OCI-LY3 (cell line): ENCODE measurements around the gene NCKAP5.

Experiments used
- H2AFZ ChIP-seq: fragments of 200-600, 300-600 bp; shearing (Covaris generic); 2 replicates; pipeline ENCODE4 v1.6.0; 2014; ENCODE audit warnings: antibody characterized with exemption, low read depth, low read length
- H3K27ac ChIP-seq: fragments of 200-600, 300-600 bp; sonication (generic); 2 replicates; pipeline ENCODE4 v1.5.1; 2014; ENCODE audit warnings: mild to moderate bottlenecking, low read length, moderate library complexity, mixed read lengths
- H3K27me3 ChIP-seq: fragments of 200-600, 300-600 bp; sonication (generic); 2 replicates; pipeline ENCODE4 v1.6.1; 2014; ENCODE audit warnings: low read depth, low read length, mixed read lengths
- H3K36me3 ChIP-seq: fragments of 200-600, 300-600 bp; sonication (generic); replicated peaks from 2 replicates; pipeline ENCODE3; 2014; ENCODE audit warnings: low read depth, low read length, mixed read lengths
- H3K4me1 ChIP-seq: fragments of 300-600, 200-600 bp; sonication (generic); 2 replicates; pipeline ENCODE4 v1.6.1; 2014; ENCODE audit warnings: low read length, mixed read lengths
- H3K4me2 ChIP-seq: fragments of 200-600, 300-600 bp; sonication (generic); 2 replicates; pipeline ENCODE4 v1.6.1; 2014; ENCODE audit warnings: low read length, mixed read lengths
- H3K4me3 ChIP-seq: fragments of 300-600, 200-600 bp; sonication (generic); 2 replicates; pipeline ENCODE4 v1.5.1; 2014; ENCODE audit warnings: antibody characterized with exemption, mild to moderate bottlenecking, low read length, moderate library complexity
- H3K79me2 ChIP-seq: fragments of 300-600, 200-600 bp; shearing (Covaris generic); 2 replicates; pipeline ENCODE4 v1.6.1; 2014; ENCODE audit warnings: mild to moderate bottlenecking, low read length, mixed read lengths
- H3K9ac ChIP-seq: fragments of 300-600, 200-600 bp; shearing (Covaris generic); 2 replicates; pipeline ENCODE4 v1.6.0; 2014; ENCODE audit warnings: mild to moderate bottlenecking, low read length, moderate library complexity
- H3K9me3 ChIP-seq: fragments of 200-600, 300-600 bp; shearing (Covaris generic); 2 replicates; pipeline ENCODE4 v1.6.1; 2014; ENCODE audit warnings: low read length, mixed read lengths; ENCODE audit not compliant: insufficient read depth
- H4K20me1 ChIP-seq: fragments of 200-600, 300-600 bp; sonication (generic); 2 replicates; pipeline ENCODE4 v1.6.1; 2016; ENCODE audit warnings: low read length, mixed read lengths; ENCODE audit not compliant: insufficient read depth
- CTCF ChIP-seq: fragments of 200-600, 300-600 bp; sonication (generic); IDR thresholded peaks from 2 replicates; pipeline ENCODE4 v1.5.1; 2014; ENCODE audit warnings: antibody characterized with exemption, low read length, low read depth
- EZH2phosphoT487 ChIP-seq: fragments of 200-600 bp; shearing (Covaris generic); IDR thresholded peaks from 2 replicates; pipeline ENCODE4 v1.6.1; 2018; ENCODE audit warnings: antibody characterized with exemption, mixed run types, low read depth

NCKAP5 gene

GRCh38 chr2:133169274-133169912 is 398.9 kb downstream of the NCKAP5 start:
- Histone ChIP-seq H3K27ac (no peak overlapping the region), H2AFZ (no peak overlapping the region), H3K36me3 (no peaks in the 10 kb centered on the region), H4K20me1 (no peaks in the 10 kb centered on the region), H3K79me2 (no peaks in the 10 kb centered on the region), H3K4me2 (no peak overlapping the region), H3K9ac (no peak overlapping the region), H3K27me3 (no peaks in the 10 kb centered on the region), H3K4me1 (no peaks in the 10 kb centered on the region), H3K4me3 (no peak overlapping the region), H3K9me3 (no peaks in the 10 kb centered on the region)
- TF ChIP-seq CTCF (no peak), EZH2phosphoT487 (no peak)

DNA sequence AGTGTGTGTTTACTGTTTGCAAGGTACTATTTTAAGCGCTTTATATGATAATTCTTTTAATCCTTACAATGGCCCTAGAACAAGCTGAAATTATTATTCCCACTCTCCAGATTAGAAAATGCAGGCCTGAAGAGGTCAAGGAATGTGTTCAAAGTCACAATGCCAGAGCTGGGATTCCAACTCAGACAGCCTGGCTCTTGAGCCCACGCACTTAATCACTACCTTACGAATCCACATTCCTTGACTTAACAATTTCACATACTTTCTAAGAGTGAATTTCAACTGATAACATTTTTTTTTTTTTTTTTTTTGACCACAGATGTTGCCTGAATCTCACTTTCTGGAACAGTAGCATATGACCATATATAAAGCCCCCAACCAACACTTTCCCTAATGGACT is 400.3 kb downstream of the NCKAP5 start:
- no peak overlapping the region for H2AFZ ChIP-seq
- no peaks in the 10 kb centered on the region for H3K36me3 ChIP-seq
- TF ChIP-seq EZH2phosphoT487: no peak
- TF ChIP-seq CTCF: no peak

DNA sequence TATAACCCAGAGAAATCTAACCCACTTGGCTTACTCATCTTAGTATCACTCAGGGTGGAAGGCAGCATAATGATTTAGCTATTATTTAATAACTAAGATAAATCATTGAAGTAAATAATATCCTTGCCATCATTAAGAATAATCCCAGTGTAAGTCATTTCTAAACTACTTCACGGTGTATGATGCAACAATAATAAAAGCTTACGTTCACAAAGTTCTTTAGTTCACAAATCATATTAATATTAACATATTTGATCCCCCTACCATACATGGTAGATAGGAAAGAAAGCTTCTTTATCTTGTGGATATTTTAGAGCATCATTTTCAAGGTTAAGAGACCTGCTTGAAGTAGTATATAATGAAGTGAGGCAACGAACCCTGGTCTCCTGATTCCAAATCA is 401.0 kb downstream of the NCKAP5 start:
- no peak overlapping the region for H3K4me2 ChIP-seq
- TF ChIP-seq EZH2phosphoT487 (no peak), CTCF (no peak)
- no peak overlapping the region for H3K9ac ChIP-seq
- H3K27me3 ChIP-seq: no peaks in the 10 kb centered on the region
- H3K79me2 ChIP-seq: no peaks in the 10 kb centered on the region
- H3K9me3 ChIP-seq: no peaks in the 10 kb centered on the region
- H3K27ac ChIP-seq: no peak overlapping the region
- no peaks in the 10 kb centered on the region for H3K36me3 ChIP-seq
- H3K4me1 ChIP-seq: no peaks in the 10 kb centered on the region
- no peak overlapping the region for H3K4me3 ChIP-seq
- H2AFZ ChIP-seq: no peak overlapping the region
- H4K20me1 ChIP-seq: no peaks in the 10 kb centered on the region

More for the DNA sequence above, 400.3 kb downstream of the NCKAP5 start:
- H3K27me3 ChIP-seq: no peaks in the 10 kb centered on the region
- H3K4me1 ChIP-seq: no peaks in the 10 kb centered on the region
- no peaks in the 10 kb centered on the region for H3K9me3 ChIP-seq
- no peak overlapping the region for H3K9ac ChIP-seq
- H3K79me2 ChIP-seq: no peaks in the 10 kb centered on the region
- H3K27ac ChIP-seq: no peak overlapping the region
- H3K4me3 ChIP-seq: no peak overlapping the region
- no peak overlapping the region for H3K4me2 ChIP-seq
- no peaks in the 10 kb centered on the region for H4K20me1 ChIP-seq

DNA sequence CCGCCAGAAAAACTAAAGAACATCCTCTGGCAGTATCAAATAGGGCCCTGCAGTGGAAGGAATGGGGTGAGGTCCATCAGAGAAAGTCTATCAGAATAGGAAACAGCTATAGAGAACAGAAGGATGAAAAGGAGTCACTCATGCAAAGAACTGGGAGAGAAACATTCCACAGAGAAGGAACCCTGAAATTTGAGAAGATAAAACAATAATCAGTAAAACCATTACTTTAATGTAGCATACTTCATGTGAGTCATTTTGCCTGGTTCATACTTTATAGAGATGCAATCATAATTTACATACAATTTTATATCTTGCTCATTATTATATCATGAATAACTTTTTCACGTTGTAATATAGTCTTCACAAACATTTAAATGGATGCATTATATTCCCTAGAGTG is 402.2 kb downstream of the NCKAP5 start:
- Histone ChIP-seq H2AFZ (no peak overlapping the region), H3K36me3 (no peaks in the 10 kb centered on the region), H3K27me3 (no peaks in the 10 kb centered on the region), H3K79me2 (no peaks in the 10 kb centered on the region), H3K9me3 (no peaks in the 10 kb centered on the region), H3K4me2 (no peak overlapping the region), H4K20me1 (no peaks in the 10 kb centered on the region), H3K4me3 (no peak overlapping the region), H3K4me1 (no peaks in the 10 kb centered on the region), H3K27ac (no peak overlapping the region), H3K9ac (no peak overlapping the region)
- TF ChIP-seq EZH2phosphoT487 (no peak), CTCF (no peak)
